ENCODE measurements around the gene KIAA0930. TPM values are rescaled to one million over a fixed set of nuclear protein-coding genes. Genes with fewer than 3 reads are reported as not detected.
A peak's percentile ranks its signal among the peaks of the same experiment; 100 is the strongest.

Gene KIAA0930
- total RNA-seq, 1 donor from 2014 or later = 18.6 TPM

- no peak for TF ChIP-seq CTCF (IDR thresholded peaks at IDR 0.05; ENCODE audit: borderline replicate concordance)
- Histone ChIP-seq H3K9me3 (replicated peaks) (no peaks in the 10 kb centered on the region), H3K36me3 (no peaks in the 10 kb centered on the region), H3K27ac (replicated peaks) (no peak overlapping the region), H3K27me3 (ENCODE audit: low read depth) (peaks cover 9% of the 10 kb centered on the region), H3K4me3 (no peak overlapping the region), H3K4me1 (peaks cover 21% of the 10 kb centered on the region)
- intact Hi-C loops (cut with micrococcal nuclease) = no loop called here
- no peak for DNase-seq
These were observed 30.1 kb downstream of the KIAA0930 start for GRCh38 chr22:45210577-45210976.

- no peak overlapping the region for H3K4me3 ChIP-seq
- H3K9me3 ChIP-seq (replicated peaks) = no peaks in the 10 kb centered on the region
- no peak overlapping the region for H3K27ac ChIP-seq (replicated peaks)
- peaks cover 9% of the 10 kb centered on the region for H3K27me3 ChIP-seq (ENCODE audit: low read depth)
- H3K36me3 ChIP-seq = peaks cover 4% of the 10 kb centered on the region
- TF ChIP-seq CTCF (IDR thresholded peaks at IDR 0.05; ENCODE audit: borderline replicate concordance) = no peak
- peaks cover 21% of the 10 kb centered on the region for H3K4me1 ChIP-seq
- no peak for DNase-seq
- intact Hi-C loops (cut with micrococcal nuclease) = no loop called here
These were observed 30.5 kb downstream of the KIAA0930 start for GRCh38 chr22:45210174-45210573.

- Histone ChIP-seq H3K9me3 (replicated peaks) (no peaks in the 10 kb centered on the region), H3K27ac (replicated peaks) (no peak overlapping the region), H3K27me3 (ENCODE audit: low read depth) (peaks cover 9% of the 10 kb centered on the region), H3K4me3 (no peak overlapping the region), H3K36me3 (peaks cover 10% of the 10 kb centered on the region), H3K4me1 (peaks cover 21% of the 10 kb centered on the region)
- no peak for DNase-seq
- intact Hi-C loops (cut with micrococcal nuclease) = no loop called here
- peak; percentile 49 for TF ChIP-seq CTCF (IDR thresholded peaks at IDR 0.05; ENCODE audit: borderline replicate concordance)
These were observed 31.5 kb downstream of the KIAA0930 start for GRCh38 chr22:45208993-45209838.

GRCh38 chr22:45208696-45208992 lies 32.0 kb downstream of the KIAA0930 start:
- Histone ChIP-seq H3K27ac (replicated peaks) (no peak overlapping the region), H3K36me3 (peaks cover 14% of the 10 kb centered on the region), H3K4me1 (peaks cover 21% of the 10 kb centered on the region), H3K9me3 (replicated peaks) (no peaks in the 10 kb centered on the region), H3K27me3 (ENCODE audit: low read depth) (peaks cover 4% of the 10 kb centered on the region), H3K4me3 (no peak overlapping the region)
- intact Hi-C loops (cut with micrococcal nuclease) = no loop called here
- no peak for DNase-seq
- no peak for TF ChIP-seq CTCF (IDR thresholded peaks at IDR 0.05; ENCODE audit: borderline replicate concordance)

- TF ChIP-seq CTCF (IDR thresholded peaks at IDR 0.05; ENCODE audit: borderline replicate concordance) = no peak
- Histone ChIP-seq H3K4me3 (no peak overlapping the region), H3K36me3 (peaks cover 19% of the 10 kb centered on the region), H3K27me3 (ENCODE audit: low read depth) (no peaks in the 10 kb centered on the region), H3K4me1 (peaks cover 16% of the 10 kb centered on the region), H3K27ac (replicated peaks) (no peak overlapping the region), H3K9me3 (replicated peaks) (no peaks in the 10 kb centered on the region)
- no peak for DNase-seq
- intact Hi-C loops (cut with micrococcal nuclease) = no loop called here
These were observed 32.6 kb downstream of the KIAA0930 start for GRCh38 chr22:45207981-45208664.
